Left ventricle myocardium inferior (tissue), 1 donor: ENCODE results near the gene SPTBN1. TPM values are rescaled to one million over a fixed set of nuclear protein-coding genes. Genes with fewer than 3 reads are reported as not detected.

Source experiments
- DNase-seq: peaks from one replicate; pipeline ENCODE4 v3.0.0-alpha.2; 2020
- H3K27ac ChIP-seq: fragments of 200-600 bp; replicated peaks from 2 replicates; pipeline ENCODE4 v1.8.0; 2021
- H3K27me3 ChIP-seq: fragments of 200-600 bp; 2 replicates; pipeline ENCODE4 v1.8.0; 2021; ENCODE audit warnings: low read depth
- H3K36me3 ChIP-seq: fragments of 200-600 bp; 2 replicates; pipeline ENCODE4 v1.8.0; 2021
- H3K4me1 ChIP-seq: fragments of 200-600 bp; 2 replicates; pipeline ENCODE4 v1.8.0; 2021
- H3K4me3 ChIP-seq: fragments of 200-600 bp; 2 replicates; pipeline ENCODE4 v1.8.0; 2021; ENCODE audit warnings: mild to moderate bottlenecking, moderate library complexity
- H3K9me3 ChIP-seq: fragments of 200-600 bp; replicated peaks from 2 replicates; pipeline ENCODE4 v1.8.0; 2021
- intact Hi-C: fragments of 100-400 bp; cut with micrococcal nuclease; formaldehyde crosslinking; loops from one replicate; pipeline ENCODE4 v1.11.0; 2022
- total RNA-seq: library from RNA; stranded (reverse); fragmentation: NEBNext Ultra II Directional; extraction: Animal tissue kit (Norgen Biotek cat#: 25700); gene quantifications from one replicate; pipeline ENCODE4 v1.2.1, GENCODE V29; 2021
- TF ChIP-seq, protein P1 (sequence below): fragments of 200-600 bp; IDR thresholded peaks from 2 replicates; pipeline ENCODE4 v1.8.0; 2021; ENCODE audit warnings: antibody characterized with exemption, mild to moderate bottlenecking, borderline replicate concordance
- donor health status: DM: no; HTN: yes; CAD: no; lungs with severe emphysema.

Gene SPTBN1
- total RNA-seq, 1 donor from 2014 or later: 484 TPM

DNA sequence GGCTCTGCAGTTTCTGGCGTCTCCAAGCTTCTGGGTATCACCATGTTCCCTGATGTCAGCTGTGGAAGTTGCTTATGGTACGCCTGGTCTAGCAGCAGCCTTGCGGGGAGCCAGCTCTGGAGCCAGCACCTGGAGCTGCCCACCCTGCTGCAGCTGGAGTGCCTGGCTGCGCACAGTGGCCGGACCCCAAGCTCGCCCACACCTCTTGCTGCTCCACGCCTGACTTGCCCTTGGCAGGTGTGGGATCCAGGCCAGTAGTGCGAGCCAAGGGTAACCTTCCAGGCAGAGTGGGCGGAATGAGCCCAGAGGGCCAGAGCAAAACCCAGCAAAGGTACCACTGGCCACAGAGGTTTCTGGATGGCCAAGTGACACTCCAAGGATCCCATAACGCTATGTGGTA is 254.1 kb downstream of the SPTBN1 start:
- H3K27me3 ChIP-seq: peaks cover 6% of the 10 kb centered on the region
- intact Hi-C loops: no loop called here
- H3K4me3 ChIP-seq: no peak overlapping the region
- H3K27ac ChIP-seq: no peak overlapping the region
- DNase-seq: no peak
- TF ChIP-seq, protein P1, sequence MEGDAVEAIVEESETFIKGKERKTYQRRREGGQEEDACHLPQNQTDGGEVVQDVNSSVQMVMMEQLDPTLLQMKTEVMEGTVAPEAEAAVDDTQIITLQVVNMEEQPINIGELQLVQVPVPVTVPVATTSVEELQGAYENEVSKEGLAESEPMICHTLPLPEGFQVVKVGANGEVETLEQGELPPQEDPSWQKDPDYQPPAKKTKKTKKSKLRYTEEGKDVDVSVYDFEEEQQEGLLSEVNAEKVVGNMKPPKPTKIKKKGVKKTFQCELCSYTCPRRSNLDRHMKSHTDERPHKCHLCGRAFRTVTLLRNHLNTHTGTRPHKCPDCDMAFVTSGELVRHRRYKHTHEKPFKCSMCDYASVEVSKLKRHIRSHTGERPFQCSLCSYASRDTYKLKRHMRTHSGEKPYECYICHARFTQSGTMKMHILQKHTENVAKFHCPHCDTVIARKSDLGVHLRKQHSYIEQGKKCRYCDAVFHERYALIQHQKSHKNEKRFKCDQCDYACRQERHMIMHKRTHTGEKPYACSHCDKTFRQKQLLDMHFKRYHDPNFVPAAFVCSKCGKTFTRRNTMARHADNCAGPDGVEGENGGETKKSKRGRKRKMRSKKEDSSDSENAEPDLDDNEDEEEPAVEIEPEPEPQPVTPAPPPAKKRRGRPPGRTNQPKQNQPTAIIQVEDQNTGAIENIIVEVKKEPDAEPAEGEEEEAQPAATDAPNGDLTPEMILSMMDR: no peak
- no peaks in the 10 kb centered on the region for H3K36me3 ChIP-seq
- peaks cover 13% of the 10 kb centered on the region for H3K4me1 ChIP-seq
- no peaks in the 10 kb centered on the region for H3K9me3 ChIP-seq

DNA sequence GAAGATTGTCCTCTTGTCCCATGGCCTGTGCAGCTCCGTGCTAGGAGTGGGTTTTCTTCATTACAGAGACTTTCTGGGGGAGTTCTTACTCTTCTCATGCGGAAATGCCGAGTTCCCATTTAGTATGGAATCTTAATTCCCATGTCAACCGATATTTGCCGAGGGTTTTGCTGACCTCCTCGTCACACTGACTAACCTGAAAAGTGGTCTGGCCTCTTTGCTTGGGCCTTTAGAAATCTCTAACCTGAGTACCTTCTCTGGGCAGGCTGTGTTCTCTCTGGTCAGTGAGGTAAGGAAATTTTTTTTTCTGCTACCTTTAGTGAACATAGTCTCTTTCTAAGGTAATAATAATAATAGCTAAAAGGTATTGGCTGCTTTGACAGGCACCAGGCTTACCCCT is 256.4 kb downstream of the SPTBN1 start:
- H3K4me3 ChIP-seq: no peak overlapping the region
- intact Hi-C loops: no loop called here
- H3K4me1 ChIP-seq: peaks cover 23% of the 10 kb centered on the region
- TF ChIP-seq, protein P1: no peak
- no peak overlapping the region for H3K27ac ChIP-seq
- no peak for DNase-seq
- no peaks in the 10 kb centered on the region for H3K9me3 ChIP-seq
- H3K36me3 ChIP-seq: no peaks in the 10 kb centered on the region
- peaks cover 6% of the 10 kb centered on the region for H3K27me3 ChIP-seq

DNA sequence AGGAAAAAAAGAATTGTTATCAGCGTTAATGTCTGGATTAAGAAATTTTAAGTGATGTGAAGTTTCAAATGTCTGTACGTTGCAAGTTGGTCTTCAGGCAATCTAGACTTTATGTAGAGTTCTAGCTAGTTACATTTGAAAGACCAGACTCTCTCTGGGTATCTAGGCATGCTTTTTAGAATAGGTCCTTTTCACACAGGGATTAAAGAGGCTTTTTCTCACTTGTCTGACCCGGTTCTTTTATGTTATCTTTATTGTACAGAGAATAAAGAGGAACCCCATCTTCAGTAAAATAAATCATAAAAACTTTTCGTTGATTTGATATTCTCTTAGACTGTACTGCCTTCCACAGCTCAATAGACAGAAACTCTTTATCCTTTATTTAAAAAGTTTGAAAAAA is 258.9 kb downstream of the SPTBN1 start:
- intact Hi-C loops: no loop called here
- Histone ChIP-seq H3K36me3 (no peaks in the 10 kb centered on the region), H3K27ac (no peak overlapping the region), H3K9me3 (no peaks in the 10 kb centered on the region), H3K27me3 (no peaks in the 10 kb centered on the region), H3K4me1 (peaks cover 11% of the 10 kb centered on the region), H3K4me3 (no peak overlapping the region)
- no peak for DNase-seq
- TF ChIP-seq, protein P1: no peak

DNA sequence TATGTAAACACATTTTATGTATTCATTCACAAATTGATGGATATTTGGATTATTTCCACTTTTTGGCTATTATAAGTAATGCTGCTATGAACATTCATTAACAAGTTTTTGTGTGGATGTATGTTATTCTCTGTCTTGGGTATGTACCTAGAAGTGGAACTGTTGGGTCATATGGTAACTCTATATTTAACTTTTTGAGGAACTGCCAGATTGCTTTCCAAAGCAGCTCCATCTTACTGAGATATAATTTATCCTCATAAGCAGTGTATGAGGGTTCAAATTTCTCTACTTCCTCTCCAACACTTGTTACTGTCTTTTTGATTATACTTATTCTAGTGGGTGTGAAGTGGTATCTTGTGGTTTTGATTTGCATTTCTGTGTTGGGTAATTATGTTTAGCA is 260.2 kb downstream of the SPTBN1 start:
- TF ChIP-seq, protein P1: no peak
- Histone ChIP-seq H3K4me1 (peaks cover 11% of the 10 kb centered on the region), H3K27ac (no peak overlapping the region), H3K4me3 (no peak overlapping the region), H3K9me3 (no peaks in the 10 kb centered on the region), H3K27me3 (no peaks in the 10 kb centered on the region), H3K36me3 (no peaks in the 10 kb centered on the region)
- intact Hi-C loops: no loop called here
- no peak for DNase-seq

DNA sequence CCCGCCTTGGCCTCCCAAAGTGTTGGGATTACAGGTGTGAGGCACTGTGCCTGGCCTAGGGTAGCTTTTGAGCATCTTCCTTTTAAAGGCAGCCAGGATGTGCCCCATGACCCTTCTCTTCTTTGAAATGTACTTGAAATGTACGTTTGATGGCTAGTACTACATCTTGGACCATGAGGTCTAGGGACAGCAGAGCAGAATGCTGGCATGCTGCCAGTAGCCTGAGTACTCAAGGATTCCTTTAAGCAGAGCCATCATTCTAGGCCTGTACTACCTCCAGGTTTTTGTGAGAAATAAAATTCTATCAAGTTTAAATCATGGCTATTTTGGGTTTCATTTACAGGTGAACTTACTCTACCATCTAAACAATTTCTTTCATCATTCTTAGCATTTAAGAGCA is 264.4 kb downstream of the SPTBN1 start:
- DNase-seq: no peak
- Histone ChIP-seq H3K36me3 (no peaks in the 10 kb centered on the region), H3K9me3 (no peaks in the 10 kb centered on the region), H3K27ac (no peak overlapping the region), H3K4me3 (no peak overlapping the region), H3K27me3 (no peaks in the 10 kb centered on the region), H3K4me1 (peaks cover 35% of the 10 kb centered on the region)
- TF ChIP-seq, protein P1: no peak
- intact Hi-C loops: no loop called here

Other genes starting within 250 kb of the SPTBN1 start
- 0.08 TPM for gene TSPYL6, start 200.1 kb upstream of the SPTBN1 start, total RNA-seq